GM21529 (cell line): Measurements from ENCODE around the gene FANCM.

Experiments
- ATAC-seq: cut with Tn5 transposase; IDR thresholded peaks from one replicate; pipeline ENCODE4 v1.9.1; 2021; ENCODE audit not compliant: unreplicated experiment

FANCM gene, protein sequence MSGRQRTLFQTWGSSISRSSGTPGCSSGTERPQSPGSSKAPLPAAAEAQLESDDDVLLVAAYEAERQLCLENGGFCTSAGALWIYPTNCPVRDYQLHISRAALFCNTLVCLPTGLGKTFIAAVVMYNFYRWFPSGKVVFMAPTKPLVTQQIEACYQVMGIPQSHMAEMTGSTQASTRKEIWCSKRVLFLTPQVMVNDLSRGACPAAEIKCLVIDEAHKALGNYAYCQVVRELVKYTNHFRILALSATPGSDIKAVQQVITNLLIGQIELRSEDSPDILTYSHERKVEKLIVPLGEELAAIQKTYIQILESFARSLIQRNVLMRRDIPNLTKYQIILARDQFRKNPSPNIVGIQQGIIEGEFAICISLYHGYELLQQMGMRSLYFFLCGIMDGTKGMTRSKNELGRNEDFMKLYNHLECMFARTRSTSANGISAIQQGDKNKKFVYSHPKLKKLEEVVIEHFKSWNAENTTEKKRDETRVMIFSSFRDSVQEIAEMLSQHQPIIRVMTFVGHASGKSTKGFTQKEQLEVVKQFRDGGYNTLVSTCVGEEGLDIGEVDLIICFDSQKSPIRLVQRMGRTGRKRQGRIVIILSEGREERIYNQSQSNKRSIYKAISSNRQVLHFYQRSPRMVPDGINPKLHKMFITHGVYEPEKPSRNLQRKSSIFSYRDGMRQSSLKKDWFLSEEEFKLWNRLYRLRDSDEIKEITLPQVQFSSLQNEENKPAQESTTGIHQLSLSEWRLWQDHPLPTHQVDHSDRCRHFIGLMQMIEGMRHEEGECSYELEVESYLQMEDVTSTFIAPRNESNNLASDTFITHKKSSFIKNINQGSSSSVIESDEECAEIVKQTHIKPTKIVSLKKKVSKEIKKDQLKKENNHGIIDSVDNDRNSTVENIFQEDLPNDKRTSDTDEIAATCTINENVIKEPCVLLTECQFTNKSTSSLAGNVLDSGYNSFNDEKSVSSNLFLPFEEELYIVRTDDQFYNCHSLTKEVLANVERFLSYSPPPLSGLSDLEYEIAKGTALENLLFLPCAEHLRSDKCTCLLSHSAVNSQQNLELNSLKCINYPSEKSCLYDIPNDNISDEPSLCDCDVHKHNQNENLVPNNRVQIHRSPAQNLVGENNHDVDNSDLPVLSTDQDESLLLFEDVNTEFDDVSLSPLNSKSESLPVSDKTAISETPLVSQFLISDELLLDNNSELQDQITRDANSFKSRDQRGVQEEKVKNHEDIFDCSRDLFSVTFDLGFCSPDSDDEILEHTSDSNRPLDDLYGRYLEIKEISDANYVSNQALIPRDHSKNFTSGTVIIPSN (N-terminal part only)

GRCh38 chr14:45135659-45136395, at the start of gene FANCM:
FANCM (plus strand) TSS chr14:45135930; CDS start chr14:45136032, 102 bp downstream.
- peak; percentile 38 for ATAC-seq

- peak; percentile 81 for ATAC-seq
These were observed 45.9 kb upstream of the FANCM start for GRCh38 chr14:45089813-45090212.

DNA sequence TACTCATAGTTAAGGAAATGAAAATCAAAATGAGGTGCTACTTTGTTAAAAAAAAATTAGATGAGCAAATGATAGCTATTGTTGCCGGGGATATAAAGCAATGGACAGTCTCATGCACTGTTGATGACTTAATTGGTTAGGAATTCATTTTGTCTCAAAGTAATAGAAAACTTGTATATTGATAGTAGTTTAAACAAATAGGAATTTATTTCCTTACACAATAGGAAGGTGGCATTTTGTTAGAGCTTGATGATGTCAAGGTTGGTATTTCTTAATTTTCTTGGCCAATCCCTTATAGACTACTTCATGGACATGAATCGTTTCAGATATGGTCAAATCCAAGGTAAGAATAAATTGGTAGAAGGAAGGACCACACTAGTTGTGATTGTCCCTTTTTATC, 44.0 kb upstream of the FANCM start:
- no peak for ATAC-seq

GRCh38 chr14:45094275-45094674, 41.5 kb upstream of the FANCM start:
- no peak for ATAC-seq

GRCh38 chr14:45095143-45095542, 40.6 kb upstream of the FANCM start:
- ATAC-seq: peak; percentile 59

- ATAC-seq: no peak
These were observed 39.5 kb upstream of the FANCM start for GRCh38 chr14:45096218-45096617.

GRCh38 chr14:45103806-45104205, 31.9 kb upstream of the FANCM start:
- ATAC-seq: no peak

DNA sequence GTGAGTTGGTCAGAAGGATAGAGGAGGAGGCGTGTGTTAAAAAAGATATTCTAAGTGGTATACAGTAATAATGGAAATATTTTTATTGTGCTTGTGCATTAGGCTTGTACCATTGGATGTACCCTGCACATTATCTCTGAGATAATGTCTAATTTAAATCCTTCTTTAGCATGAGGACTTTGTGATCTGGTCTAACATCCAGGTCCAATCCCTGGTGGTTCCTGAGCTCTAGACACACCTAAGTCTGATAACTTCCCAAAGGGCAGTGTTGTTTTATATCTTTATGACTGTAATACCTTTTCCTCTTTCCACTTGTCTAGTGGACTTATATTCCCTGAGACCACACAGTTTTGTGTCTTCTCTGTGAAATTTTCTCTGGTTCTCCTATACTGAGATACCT, 31.2 kb upstream of the FANCM start:
- no peak for ATAC-seq

GRCh38 chr14:45112896-45113781, 22.6 kb upstream of the FANCM start:
- no peak for ATAC-seq

DNA sequence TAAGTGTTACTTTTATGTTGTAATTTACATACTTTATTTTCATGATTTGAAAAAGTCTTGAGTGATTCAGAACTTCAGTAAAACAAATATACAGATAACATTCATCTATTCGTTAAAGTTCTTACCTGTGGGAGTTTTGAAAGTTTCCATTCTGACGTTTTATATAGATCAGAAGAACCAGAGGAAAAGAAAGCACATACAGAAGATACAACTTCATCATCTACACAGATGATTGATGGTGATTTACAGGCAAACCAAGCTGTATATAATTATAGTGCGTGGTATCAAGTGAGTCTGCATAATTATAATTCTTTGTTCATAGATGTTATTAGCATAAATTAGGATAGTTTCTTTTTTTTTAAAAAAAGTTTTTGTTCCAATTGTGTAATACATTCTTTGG, 21.4 kb upstream of the FANCM start:
- no peak for ATAC-seq

DNA sequence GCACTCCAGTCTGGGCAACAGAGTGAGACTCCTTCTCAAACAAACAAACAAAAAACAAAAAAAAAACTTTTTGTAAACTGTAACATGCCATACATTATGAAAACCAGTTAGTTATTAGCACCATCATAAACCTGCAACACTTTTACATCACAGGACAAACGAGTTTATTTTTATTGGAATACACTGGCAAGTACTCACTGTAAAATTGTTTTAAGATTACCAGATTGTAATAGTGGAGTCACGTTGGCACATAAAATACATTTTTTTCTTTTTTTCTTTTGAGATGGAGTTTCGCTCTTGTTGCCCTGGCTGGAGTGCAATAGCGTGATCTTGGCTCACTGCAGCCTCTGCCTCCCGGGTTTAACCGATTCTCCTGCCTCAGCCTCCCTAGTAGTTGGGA, 17.1 kb upstream of the FANCM start:
- no peak for ATAC-seq

DNA sequence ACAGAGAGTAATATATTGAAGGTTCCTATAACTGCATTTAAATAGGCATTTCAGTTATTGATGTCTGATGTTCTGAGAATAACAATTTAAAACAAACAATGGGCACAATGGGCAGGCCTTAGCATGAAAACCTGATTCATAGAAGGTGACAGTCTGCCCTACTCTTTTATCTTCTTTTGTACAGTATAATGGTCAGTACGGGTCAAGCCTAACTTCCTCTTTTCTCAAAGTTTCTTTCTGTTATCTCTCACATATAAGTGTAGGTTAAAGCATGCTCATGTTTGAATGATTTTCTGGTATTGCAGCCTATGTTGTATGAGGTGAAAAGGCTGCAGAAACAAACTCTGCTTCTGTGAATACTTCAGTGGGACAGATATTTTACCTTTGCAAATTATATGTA, 15.6 kb upstream of the FANCM start:
- ATAC-seq: no peak

DNA sequence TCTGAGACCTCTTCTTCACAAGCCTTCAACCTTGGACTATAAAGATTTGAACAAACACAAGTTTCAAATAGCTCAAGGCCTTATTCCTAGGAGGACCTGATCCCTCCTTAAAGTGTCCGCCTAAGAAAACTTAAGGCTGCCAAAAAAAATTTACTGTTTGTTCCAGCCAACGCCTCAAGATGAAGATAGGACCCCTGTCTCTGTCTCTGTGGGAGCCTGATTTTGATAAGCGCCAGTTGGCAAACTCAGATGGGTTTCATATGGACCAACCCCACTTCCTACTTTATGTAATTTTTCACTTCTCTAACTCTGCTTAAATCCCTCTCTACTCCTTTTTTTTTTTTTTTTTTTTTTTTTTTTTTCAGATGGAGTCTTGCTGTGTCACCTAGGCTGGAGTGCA, 12.5 kb upstream of the FANCM start:
- no peak for ATAC-seq

DNA sequence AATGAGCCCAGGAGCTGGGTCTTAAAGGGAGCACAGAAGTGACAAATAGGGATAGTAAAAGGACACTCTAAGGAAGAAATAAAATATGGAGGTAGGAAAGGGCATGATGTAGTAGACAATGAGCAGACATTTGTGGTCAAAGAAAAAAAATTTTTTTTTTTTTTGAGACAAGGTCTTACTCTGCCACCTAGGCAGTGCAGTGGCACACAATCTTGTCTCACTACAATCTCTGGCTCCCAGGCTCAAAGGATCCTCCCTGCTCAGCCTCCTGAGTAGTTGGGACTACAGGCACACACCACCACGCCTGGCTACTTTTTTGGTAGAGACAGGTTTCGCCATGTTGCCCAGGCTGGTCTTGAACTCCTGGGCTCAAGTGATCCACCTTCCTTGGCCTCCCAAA, 10.0 kb upstream of the FANCM start:
- no peak for ATAC-seq

- no peak for ATAC-seq
These were observed 6.6 kb upstream of the FANCM start for GRCh38 chr14:45128963-45129629.

DNA sequence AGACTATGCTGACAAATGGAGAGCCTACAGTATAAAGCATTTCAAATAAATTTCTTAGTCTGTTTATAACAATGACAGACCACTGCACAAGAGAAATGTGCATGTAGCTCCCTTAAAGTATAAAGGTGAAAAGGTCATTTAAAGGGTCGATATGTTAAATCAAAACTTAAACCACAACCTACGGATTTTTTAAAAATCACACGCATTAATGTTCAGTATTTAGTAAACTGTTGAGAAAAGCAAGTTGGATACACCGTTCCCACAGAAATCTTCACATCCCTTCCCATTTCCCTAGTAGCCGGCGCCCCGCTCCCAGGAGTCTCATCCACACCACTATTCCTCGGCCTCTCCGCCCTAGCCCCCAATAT, 2.1 kb upstream of the FANCM start:
- ATAC-seq: no peak

DNA sequence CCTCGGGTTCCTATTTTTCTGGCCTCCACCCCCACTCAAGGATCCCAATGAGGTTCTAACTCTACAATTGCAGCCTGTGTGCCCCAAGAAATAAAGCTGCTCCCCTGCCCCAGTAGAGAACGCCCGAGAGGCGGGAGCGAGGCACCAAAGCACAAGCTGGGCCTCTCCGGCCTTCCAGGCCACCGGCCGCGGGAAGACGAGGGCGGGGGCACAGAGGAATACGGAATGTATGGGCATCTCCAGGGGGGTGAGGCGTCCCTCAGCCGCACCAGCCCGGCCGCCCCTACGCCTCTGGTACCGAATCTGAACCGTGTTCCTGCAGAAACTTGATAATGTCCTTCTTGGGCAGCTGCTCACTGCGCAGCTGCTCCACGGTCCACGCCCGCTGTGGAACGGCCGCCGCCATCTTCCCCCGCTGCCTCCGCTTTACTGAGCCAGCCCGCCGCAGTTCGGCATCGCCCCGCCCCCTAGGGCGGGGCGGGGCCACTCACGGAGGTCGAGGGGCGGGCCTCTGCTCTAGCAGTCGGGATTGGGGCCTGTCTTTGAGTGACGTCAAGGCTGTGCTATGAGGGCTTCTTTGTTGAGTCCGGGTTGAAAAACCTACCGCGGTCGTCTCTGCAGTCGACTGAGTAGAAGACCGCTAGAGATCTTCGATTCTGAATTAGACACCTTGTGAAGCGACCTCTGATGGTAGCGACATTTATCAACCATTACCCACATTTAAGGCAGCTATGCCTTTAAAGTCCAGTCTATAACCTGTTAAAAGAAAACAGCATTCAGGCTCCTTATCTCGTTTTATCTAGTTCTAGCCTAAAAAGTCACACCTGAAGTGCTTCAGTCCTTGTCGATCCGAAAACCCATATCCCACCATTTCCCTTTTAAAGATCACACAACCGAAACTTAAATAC, 1.4 kb upstream of the FANCM start, which contains the start of gene FKBP3:
Gene FKBP3 (minus strand): TSS at position 431 of the 908 bp plus-strand sequence. CDS start 25 bp downstream, at position 406.
- peak; percentile 85 for ATAC-seq

DNA sequence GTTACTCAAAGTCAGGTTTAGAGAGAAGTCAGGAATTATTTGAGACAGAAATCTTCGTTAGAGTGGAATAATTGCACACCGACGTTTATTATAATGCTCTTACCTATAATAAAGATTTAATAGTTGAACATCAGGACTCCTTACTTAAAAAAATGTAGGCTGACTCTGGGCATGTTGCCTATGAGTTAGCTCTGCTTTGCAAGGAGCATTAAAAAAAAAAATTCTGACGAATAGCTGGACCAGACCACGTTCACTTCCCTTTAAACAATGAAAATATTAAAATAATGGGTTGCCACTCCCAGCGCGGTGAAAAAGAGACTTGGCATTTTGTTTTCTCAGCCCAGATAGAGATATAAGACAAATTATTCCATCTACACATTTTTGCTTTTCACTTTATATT, 574 bp upstream of the FANCM start:
- ATAC-seq: no peak
